Activated CD8-positive, alpha-beta memory T cell treated with anti-CD3 and anti-CD28 coated beads for 48 hours (primary cell): ENCODE results near the gene USH1G.
"Not testable (repeated sequence)": the region's sequence is repeated elsewhere in the genome, so short reads cannot be mapped to it uniquely, and the experiment has no call there.

Source experiments
- DNase-seq, 3 experiments: peaks; one replicate each; pipeline ENCODE4 v3.0.0-alpha.2; 2020; ENCODE audit warnings: low read depth in 2 of 3, low spot score in 2 of 3

The USH1G gene

DNA sequence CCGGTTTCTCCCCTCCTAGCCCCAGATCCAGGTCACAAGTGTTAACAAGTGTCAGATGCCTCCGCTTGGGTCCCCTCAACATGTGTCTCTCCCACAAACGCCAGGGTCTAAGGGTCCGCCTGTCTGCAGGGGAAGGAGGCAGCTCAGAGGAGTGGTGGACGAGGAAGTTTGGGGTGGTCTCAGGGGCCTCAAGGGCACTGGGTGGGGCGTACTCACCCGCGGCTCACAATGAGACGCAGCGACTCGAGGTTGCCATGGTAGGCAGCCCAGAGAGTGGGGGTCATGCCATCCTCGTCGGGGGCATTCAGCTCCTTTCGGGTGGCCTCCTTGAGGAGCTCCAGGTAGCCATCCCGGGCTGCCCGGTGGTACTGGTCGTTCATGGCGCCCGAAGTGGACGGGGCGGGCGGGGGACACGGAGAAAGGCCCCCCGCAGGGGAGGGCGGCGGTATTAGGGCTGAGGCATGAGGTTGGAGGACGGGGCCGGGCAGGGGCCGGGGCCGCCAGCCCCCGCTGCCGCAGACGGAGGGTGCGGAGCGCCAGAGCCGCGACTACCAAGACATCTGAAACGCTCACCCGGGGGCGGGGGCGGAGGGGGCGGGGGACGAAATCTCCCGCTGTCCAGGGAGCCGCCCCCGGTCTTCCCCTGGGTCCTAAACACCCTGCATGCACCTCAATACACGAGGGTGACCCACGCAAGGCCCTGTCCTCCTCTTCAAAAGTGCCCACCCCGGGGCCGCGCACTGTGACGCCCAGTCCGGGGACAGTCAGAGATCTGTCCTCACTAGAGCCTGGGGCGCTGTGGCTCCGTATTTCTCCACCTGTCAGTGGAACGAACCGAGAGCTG, at the start of gene USH1G:
Gene USH1G (minus strand): TSS at position 562 of the 844 bp plus-strand sequence. CDS start 182 bp downstream, at position 380.
- DNase-seq: no peak

- peak; percentile 47 to 65 (median 63) for DNase-seq
These were observed 49.3 kb upstream of the USH1G start, which contains the start of gene HID1 for GRCh38 chr17:74972107-74972972. Gene HID1 (minus strand): TSS chr17:74972759. CDS start chr17:74972656, 103 bp downstream.

DNA sequence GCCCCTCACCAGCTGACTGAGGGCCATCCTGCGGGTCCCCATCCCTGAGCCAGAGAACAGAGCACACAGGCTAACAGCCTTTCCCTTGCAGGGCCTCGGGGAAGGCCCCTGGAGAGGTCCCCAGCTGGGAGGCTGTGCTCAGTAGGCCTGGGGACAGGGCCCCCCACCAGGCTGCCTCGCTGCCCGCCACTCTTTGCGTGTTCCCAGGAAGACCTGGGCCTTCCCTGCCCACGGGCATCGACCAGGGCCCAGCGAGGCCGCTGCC, 48.7 kb upstream of the USH1G start:
- no peak for DNase-seq

GRCh38 chr17:74971069-74971841, 48.2 kb upstream of the USH1G start:
- no peak for DNase-seq

GRCh38 chr17:74970395-74970794, 47.3 kb upstream of the USH1G start:
- DNase-seq: no peak

DNA sequence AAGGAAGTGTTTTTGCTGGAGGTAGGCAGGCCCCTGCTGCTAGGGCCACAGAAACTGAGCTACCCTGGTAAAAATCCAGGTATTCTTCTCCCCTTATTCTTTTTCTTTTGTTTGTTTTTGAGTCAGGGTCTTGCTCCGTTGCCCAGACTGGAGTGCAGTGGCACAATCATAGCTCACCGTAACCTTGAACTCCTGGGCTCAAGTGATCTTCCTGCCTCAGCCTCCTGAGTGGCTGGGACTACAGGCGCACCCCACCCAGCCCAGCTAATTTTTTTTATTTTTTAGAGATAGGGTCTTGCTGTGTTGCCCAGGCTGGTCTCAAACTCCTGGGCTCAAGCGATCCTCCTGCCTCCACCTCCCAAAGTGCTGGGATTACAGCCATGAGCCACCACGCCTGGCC, 46.4 kb upstream of the USH1G start:
- DNase-seq: not testable (repeated sequence)

- no peak for DNase-seq
These were observed 45.3 kb upstream of the USH1G start for GRCh38 chr17:74968361-74968780.

DNA sequence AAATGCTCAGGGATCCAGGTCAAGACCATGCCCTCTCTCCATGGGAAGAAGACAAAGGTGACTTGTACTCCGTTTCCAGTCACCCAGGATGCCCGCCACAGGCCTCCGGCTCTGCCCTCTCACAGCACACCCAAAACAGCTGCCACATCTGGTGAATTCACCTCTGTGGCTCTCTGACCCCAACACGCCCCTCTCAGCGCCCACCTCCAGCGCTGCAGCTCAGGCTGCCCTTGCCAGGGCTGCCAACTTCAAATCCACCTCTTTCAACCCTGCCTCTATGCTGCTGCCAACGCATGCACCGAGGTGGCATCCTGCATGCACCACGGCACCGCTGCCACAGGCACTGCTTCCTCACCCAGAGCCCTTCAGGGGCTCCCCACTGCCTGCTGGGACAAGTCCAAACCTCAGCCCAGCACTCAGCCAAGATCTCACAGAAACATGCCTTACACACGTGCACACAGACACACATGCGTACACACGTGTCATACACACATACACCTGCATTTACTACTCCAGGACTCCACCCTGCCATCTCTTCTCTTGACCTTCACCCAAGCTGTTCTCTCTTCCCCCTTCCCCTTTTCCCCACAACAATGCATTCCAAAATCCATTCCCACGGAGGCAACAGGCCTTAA, 42.0 kb upstream of the USH1G start:
- no peak for DNase-seq

DNA sequence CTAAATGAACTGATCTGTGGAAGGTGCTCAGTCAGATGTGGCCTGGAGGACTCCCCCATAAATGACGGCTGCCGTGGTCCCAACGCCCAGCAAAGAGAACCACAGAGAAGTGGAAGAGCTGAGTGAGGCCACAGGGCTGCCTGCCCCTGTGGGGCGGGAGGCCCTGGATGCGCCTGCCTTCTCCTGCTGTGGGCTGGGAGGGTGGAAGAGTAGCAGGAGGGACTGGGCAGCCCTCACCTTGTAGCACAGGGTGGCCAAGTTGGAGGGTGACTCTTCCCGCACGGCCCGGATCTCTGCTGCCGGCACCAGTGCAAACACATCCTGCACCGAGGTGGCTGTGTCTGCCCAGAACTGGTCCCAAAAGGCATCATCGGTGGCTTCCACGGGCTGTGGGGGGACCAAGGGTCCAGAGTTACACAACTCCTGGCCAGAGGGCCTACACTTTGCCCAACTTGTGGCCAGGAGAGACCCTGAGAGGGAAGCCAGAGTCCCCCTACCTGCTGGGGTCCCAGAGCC, 41.2 kb upstream of the USH1G start:
- no peak for DNase-seq

DNA sequence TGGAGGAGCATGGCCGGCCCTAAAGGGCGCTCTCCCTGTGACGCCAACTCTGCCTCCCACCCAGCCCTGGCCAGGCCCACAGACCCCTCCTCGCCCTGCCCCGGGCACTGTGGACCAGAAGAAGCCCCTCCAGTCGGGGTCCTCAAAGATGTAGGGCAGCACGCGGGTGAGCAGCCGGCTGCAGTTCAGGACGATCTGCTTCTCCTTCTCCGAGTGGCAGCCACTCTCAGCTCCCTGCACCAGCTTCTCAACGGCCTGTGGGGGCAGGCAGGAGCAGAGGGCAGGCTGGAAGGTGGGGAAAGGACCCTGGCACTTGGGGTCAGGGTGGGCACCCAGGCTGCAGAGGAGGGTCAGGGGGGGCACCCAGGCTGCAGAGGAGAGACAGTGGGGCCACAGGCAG, 40.6 kb upstream of the USH1G start:
- DNase-seq: no peak

DNA sequence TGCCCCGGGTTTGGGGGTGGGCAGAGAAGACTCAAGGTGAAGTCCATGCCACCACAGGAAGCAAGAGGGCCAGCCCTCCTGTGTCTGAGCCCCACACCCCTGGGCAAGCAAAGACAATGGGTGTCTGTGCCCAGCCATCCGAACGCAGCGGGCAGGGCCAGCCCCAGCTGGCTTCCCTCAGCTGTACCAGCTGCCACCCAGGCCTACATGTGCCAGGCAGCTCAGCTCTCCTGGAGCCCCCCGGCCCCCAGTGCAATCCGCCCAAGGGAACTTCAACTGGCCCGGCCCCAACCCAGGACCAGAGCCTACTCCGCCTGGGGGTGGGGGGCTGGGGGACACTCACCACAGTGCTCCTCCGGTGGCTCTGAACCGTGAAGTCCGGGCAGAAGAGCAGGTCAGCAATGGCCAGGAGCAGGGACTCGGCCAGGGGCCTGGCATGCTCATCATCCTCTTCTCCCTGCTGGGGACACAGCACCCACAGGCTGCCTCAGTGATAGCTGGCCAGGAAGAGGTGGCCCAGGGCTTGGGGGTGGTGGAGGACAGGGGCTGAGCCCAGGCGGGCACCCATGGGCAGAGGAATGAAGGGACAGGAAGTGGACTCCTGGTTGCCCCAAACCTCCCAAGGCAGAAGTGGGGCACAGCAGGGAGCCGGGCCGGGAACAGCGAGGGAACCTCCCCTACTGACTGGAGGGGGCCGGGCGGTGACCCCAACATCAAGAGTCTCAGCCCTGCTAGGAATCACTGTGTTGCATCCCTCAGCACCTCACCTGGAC, 39.8 kb upstream of the USH1G start:
- no peak for DNase-seq

GRCh38 chr17:74961657-74962350, 38.7 kb upstream of the USH1G start:
- DNase-seq: peak; percentile 43 to 93 (median 91)

GRCh38 chr17:74960570-74961342, 37.7 kb upstream of the USH1G start:
- DNase-seq: no peak

- DNase-seq: no peak
These were observed 36.9 kb upstream of the USH1G start for GRCh38 chr17:74959826-74960515.

GRCh38 chr17:74957935-74958740, 35.1 kb upstream of the USH1G start:
- peak; percentile 59 to 91 (median 78) for DNase-seq

GRCh38 chr17:74956093-74956492, 33.0 kb upstream of the USH1G start:
- no peak for DNase-seq
